Measurements from ENCODE around the gene GH1.

- TF ChIP-seq POLR2AphosphoS5 (IDR thresholded peaks at IDR 0.05; ENCODE audit: low read depth, low read length), result no peak
- no peak for TF ChIP-seq CTCF (IDR thresholded peaks at IDR 0.05)
- no peak for TF ChIP-seq REST (IDR thresholded peaks at IDR 0.05; ENCODE audit: insufficient read depth in 1 of 2, low read depth in 2 of 2, low read length in 1 of 2)
Measured at GRCh38 chr17:63880706-63881105, 37.9 kb downstream of the GH1 start.

Measured in Panc1 (cell line).